Body of pancreas (tissue), 4 donors: ENCODE data around the gene OR2AJ1.

ENCODE experiments used
- POLR2A ChIP-seq, 3 donors: fragments of 450-650 bp; IDR thresholded peaks; one replicate each; pipeline ENCODE4 v1.6.1; 2016; ENCODE audit warnings: antibody characterized with exemption in 3 of 3, mild to moderate bottlenecking in 2 of 3
- TF ChIP-seq, protein P1 (sequence below), 7 experiments: fragments of 450-650 bp in 4 of 7; fragments of 200-600 bp in 3 of 7; sonication (generic) in 3 of 7; IDR thresholded peaks; one replicate each; pipeline ENCODE4 v1.5.1; 2016 to 2019; ENCODE audit warnings: antibody characterized with exemption in 7 of 7

DNA sequence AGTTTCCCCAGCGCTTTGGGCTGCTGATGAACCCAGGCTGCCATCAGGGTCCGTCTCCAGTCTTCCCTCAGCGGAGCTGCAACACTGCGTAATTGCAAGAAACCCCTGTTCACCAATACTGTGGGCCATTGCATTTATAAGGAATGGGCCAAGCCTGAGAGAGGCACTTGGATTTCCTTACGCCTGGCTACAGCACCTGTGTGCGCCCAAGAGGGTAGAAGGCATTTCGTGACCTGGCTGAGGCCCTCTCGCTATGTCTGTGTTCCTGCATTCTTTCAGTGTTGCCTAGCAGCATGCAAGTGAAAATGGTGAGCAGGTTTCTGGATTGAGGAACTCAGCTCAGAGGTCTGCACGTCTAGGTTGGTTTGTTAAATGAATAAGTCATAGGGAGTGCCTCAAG, 41.3 kb upstream of the OR2AJ1 start:
- TF ChIP-seq, protein P1, sequence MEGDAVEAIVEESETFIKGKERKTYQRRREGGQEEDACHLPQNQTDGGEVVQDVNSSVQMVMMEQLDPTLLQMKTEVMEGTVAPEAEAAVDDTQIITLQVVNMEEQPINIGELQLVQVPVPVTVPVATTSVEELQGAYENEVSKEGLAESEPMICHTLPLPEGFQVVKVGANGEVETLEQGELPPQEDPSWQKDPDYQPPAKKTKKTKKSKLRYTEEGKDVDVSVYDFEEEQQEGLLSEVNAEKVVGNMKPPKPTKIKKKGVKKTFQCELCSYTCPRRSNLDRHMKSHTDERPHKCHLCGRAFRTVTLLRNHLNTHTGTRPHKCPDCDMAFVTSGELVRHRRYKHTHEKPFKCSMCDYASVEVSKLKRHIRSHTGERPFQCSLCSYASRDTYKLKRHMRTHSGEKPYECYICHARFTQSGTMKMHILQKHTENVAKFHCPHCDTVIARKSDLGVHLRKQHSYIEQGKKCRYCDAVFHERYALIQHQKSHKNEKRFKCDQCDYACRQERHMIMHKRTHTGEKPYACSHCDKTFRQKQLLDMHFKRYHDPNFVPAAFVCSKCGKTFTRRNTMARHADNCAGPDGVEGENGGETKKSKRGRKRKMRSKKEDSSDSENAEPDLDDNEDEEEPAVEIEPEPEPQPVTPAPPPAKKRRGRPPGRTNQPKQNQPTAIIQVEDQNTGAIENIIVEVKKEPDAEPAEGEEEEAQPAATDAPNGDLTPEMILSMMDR (IDR thresholded peaks at IDR 0.05), result no peak
- no peak for TF ChIP-seq POLR2A (IDR thresholded peaks at IDR 0.05)
